Activated CD4-positive, alpha-beta T cell treated with anti-CD3 and anti-CD28 coated beads for 1 hour (primary cell): Measurements from ENCODE around the gene DFFA.
A peak's percentile ranks its signal among the peaks of the same experiment; 100 is the strongest.
"Not testable (repeated sequence)": the region's sequence is repeated elsewhere in the genome, so short reads cannot be mapped to it uniquely, and the experiment has no call there.

Source experiments
- DNase-seq: peaks from one replicate; pipeline ENCODE4 v3.0.0-alpha.2; 2020

DFFA gene

GRCh38 chr1:10457462-10457861, 14.9 kb downstream of the DFFA start:
- not testable (repeated sequence) for DNase-seq

GRCh38 chr1:10456661-10457060, 15.7 kb downstream of the DFFA start:
- no peak for DNase-seq

DNA sequence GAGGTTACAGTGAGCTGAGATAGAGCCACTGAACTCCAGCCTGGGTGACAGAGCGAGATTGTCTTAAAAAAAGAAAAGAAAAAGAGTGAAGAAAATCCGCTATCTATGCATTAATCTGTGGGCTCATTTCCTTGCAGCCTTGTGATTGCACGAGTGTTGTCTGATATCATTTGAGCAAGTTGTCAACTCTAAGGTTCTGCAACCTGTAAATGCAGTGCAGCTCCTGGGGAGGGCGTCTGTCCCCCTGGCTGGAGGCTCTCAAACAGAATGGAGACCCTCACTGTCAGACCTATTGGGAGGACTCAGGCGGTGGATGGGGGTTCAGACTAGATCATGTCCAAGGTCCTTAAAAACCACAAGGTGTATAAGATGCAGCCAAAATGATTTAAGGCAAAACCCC, 16.3 kb downstream of the DFFA start:
- no peak for DNase-seq

DNA sequence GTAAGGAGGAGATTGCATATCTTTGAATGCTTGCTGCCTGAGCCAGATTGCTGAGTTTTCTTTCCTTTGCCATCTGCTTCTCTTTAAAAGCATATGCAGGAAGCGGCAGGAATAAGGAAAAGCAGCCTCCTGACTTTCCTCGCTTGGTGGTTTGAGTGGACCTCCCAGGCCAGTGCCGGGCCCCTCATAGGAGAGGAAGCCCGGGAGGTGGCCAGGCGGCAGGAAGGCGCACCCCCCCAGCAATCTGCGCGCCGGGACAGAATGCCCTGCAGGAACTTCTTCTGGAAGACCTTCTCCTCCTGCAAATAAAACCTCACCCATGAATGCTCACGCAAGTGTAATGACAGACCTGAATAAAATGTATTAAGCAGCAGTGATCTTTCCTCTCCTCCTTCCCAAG, 21.0 kb downstream of the DFFA start:
- no peak for DNase-seq

GRCh38 chr1:10450836-10451235, 21.5 kb downstream of the DFFA start:
- no peak for DNase-seq

GRCh38 chr1:10450156-10450814, 22.0 kb downstream of the DFFA start:
- no peak for DNase-seq

GRCh38 chr1:10449751-10450150, 22.6 kb downstream of the DFFA start, which contains the start of gene CORT:
Gene CORT (plus strand): TSS chr1:10450031. CDS start chr1:10450224, 193 bp downstream.
- no peak for DNase-seq

GRCh38 chr1:10446790-10447422, 25.4 kb downstream of the DFFA start:
- no peak for DNase-seq

DNA sequence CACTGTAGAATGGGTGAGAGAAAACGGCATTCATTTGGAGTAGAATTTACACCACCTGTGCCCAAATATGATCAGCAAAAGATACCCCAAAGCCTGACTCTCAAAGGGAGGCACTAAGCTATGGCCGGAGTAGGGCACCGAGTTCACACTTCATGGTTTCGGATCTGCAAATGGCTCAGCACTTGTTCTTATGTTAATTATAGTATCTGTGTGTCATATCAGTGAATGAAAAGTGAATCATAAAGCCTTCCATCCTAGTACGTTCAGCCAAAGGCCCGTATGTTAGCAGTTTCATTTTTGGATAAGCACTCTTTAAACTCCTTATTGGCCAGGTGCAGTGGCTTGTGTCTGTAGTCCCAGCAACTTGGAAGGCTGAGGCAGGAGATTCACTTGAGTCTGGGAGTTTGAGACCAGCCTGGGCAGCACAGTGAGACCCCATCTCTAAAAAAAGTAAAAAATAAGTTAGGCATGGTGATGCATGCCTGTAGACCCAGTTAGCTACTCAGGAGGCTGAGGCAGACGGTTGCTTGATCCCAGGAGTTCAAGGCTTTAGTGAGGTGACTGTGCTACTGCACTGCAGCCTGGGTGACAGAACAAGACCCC, 27.4 kb downstream of the DFFA start:
- no peak for DNase-seq

- no peak for DNase-seq
Measured at GRCh38 chr1:10444248-10444647, 28.1 kb downstream of the DFFA start.

DNA sequence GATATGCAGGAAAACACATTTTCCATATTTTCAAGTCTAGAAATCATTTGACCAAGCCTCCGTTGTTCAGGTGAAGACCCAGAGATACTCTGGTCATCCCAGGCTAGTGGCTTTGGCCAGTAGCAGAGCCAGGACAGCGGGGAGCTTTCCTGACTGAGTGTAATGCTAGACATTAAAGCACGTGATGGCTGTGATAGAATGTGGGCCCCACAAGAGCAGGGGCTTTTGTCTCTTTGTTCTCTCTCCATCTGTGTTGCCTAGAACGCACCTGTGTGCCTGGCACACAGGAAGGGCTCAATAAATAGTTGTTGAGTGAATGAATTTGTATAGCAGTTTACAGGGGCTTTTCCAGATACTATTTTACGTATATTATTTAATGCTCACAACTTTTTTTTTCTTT, 31.5 kb downstream of the DFFA start:
- DNase-seq, result no peak

DNA sequence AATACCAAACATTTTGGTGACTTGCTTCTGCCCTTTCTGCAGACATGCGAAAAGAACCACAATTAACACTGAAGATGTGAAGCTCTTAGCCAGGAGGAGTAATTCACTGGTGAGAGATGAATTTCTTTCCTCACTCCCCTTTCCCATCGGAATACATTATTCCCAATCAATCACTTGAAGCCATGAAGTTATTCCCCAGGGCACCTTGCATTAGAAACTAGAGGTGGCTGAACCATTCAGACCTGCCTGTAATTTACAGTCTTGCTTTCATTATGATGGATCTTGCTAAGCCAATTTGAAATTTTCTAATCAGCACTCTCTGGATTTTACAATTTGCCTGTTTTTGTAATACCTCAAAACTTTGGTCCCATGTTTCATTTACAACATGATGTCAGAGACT, 32.0 kb downstream of the DFFA start:
- DNase-seq, result no peak

GRCh38 chr1:10438677-10439163, 33.6 kb downstream of the DFFA start:
- no peak for DNase-seq

GRCh38 chr1:10437052-10437451, 35.3 kb downstream of the DFFA start:
- no peak for DNase-seq

DNA sequence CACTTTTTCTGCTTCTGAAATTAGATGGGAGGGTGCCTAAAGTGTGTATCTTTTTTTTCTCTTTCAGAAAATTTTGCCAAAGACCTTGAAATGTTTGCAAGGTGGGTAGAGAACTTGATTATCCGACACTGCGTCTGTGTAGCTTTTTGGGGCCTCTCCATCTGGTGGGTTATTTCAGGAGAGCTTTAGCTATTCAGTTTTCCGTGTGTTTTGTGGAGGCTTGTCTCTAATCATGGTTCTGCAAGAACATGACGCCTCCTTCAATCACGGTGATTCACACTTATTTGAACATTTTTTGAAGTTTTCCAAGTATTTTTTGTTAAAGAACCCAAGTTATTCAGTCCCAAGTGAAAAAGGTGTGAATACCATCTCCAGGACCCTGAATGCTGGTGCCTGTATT, 37.7 kb downstream of the DFFA start:
- no peak for DNase-seq

DNA sequence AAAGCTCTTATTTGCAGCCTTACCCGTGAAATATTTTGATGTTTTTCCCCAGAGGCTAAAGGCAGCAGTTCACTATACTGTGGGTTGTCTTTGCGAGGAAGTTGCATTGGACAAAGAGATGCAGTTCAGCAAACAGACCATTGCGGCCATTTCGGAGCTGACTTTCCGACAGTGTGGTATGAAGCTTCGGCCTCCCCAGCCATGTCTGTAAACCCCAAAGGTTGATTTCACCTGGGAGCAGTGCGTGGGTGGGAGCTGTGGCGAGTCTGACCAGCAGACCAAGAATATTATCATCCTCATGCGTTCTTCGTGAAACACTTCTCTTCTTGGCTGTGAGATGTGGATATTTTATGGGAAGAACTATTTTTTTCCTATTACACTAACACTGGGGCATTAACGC, 38.5 kb downstream of the DFFA start:
- no peak for DNase-seq

DNA sequence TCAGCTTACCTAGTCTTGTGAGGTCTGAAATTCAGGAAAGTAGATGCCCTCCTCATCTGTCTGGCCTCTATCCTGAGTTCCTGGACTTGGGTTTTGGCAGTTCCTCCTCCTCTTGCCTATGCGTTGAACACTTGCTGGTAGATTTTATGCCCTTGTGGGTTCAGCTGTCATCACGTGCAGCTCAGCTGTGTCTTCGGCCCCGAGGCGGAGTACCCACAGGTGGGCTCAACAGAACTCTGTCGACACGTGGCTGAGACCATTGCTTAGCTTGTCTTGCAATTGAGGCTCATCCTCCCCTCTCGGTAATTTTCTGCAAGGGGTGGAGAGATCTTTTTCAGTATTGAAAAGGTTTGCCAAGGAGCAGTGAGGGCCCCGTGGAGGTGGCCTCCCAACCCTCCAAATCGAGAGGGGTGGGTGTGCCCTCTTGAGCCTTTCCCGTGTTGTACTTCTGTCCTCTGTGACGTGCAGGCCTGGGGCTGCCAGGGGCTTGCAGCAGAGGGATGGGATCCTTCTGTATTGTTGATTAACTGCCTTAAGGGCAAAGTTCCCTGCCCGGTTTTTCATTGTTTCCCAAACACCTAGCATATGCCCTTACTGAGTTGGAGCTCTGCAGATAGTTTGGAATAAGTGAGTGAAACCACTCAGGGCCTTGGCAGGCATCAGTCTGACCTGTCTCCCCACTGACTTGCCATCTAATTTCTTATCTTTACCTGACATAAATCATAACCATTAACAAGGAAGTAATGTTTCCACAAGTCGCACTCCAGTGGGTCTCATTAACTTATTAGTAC, 39.2 kb downstream of the DFFA start:
- no peak for DNase-seq

DNA sequence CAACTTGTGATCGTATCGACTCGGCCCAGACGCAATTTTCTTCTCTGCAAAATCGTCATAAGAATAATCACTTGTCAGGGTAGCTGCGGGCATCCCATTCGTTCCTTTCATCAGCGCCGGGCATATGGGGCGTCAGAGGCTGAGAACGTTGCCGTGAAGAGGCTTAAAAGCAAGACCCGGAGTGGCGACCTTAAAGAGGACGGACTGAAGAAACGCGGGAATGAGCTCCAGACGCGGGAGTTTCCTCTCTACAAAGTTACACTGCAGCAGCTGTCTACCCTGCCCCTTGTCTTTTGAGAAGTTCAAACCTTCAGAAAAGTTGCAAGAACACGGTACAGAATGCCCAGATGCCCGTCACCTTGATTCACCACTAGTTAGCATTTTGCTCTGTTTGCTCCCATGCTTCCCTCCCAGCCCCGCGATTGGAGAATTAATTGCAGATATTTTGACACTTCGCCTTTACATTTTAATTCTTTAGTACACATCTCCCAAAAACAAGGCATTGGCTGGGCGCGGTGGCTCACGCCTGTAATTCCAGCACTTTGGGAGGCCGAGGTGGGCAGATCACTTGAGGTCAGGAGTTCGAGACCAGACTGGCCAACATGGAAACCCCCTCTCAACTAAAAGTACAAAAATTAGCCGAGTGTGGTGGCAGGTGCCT, 41.1 kb downstream of the DFFA start:
- DNase-seq, result no peak

DNA sequence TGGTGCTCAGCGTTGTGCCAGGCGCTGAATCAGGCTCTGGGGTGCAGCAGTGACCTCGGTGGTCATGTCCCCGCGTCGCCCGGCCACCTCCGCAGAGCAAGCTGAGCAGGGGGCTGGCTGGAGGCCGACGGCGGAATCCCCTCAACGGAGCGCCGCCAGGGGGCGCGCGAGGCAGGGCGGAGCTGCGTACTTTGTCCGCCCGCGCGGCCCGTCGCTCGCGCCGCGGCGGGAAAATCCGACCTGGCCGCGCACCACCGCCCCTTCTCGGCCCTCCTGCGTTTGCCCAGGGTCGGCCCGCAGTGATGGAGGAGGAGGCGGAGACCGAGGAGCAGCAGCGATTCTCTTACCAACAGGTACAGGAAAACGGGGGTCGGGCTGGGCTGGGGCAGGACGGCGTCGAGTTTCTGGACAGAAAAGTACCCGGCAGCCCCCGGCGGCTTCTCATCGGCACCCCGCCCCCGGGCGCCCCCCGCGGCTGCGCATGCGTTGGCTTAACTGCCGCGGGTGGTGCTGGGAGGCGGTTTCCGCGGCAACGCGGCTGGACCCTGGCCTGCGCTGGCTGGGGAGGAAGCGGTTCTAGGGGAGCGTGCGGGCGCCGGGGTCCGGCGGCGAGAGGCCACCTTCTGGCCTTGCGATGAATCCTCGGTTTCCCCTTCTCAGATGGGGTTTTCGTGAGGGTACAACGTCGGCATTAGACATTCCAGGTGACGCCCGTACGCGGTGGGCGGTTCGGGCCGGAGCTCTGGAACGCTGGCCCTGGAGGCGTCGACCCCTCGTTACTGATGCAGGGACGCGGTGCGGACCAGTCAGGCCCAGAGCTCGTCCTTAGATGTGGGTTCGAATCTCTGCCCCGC, 41.9 kb downstream of the DFFA start, which contains the start of gene CENPS:
CENPS (plus strand) TSS at position 218 of the 854 bp plus-strand sequence; CDS start at position 303, 85 bp downstream.
- peak; percentile 88 for DNase-seq

GRCh38 chr1:10429868-10430215, 42.5 kb downstream of the DFFA start:
- DNase-seq, result no peak

DNA sequence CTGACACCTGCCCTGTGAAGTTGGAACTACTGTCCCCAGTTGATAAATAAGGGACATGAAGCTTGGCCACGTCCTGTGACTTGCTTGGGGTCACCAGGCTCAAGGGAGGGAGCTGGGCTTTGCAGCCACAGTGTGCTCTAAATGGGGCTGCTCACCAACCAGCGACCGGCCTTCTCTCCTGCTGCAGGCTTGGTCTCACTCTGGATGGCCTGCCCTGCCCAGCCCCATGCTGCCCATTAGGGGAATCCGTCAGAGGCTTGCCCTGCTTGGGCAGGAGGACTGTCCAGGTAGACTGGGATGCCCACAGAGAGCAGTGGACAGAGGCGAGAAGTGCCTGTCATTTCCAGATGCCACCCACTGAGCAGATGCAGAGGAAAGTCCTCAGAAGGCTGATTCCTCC, 43.3 kb downstream of the DFFA start:
- DNase-seq, result no peak

DNA sequence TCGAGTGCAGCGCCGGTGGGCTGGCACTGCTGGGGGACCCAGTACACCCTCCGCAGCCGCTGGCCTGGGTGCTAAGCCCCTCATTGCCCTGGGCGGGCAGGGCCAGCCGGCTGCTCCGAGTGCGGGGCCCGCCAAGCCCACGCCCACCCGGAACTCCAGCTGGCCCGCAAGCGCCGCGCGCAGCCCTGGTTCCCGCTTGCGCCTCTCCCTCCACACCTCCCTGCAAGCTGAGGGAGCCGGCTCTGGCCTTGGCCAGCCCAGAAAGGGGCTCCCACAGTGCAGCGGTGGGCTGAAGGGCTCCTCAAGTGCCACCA, 45.8 kb downstream of the DFFA start:
- not testable (repeated sequence) for DNase-seq
